Parathyroid adenoma (tissue), 2 donors: ENCODE data around the gene HSDL1.
"Not testable (repeated sequence)": the region's sequence is repeated elsewhere in the genome, so short reads cannot be mapped to it uniquely, and the experiment has no call there.

Source experiments
- H2AFZ ChIP-seq: fragments of 300-600 bp; sonication (generic); one replicate; pipeline ENCODE4 v1.7.0; 2017; ENCODE audit warnings: antibody characterized with exemption, mild to moderate bottlenecking
- H3K27ac ChIP-seq: fragments of 300-600 bp; sonication (generic); one replicate; pipeline ENCODE4 v1.7.0; 2017
- H3K27me3 ChIP-seq: fragments of 300-600 bp; sonication (generic); one replicate; pipeline ENCODE4 v1.7.0; 2017; ENCODE audit warnings: low read length; ENCODE audit not compliant: control insufficient read depth, insufficient read depth
- H3K36me3 ChIP-seq: fragments of 300-600 bp; sonication (generic); one replicate; pipeline ENCODE4 v1.7.0; 2017; ENCODE audit warnings: low read length; ENCODE audit not compliant: control insufficient read depth, insufficient read depth
- H3K4me1 ChIP-seq: fragments of 300-600 bp; sonication (generic); one replicate; pipeline ENCODE4 v1.7.0; 2017; ENCODE audit warnings: control low read depth
- H3K4me2 ChIP-seq: fragments of 300-600 bp; sonication (generic); one replicate; pipeline ENCODE4 v1.7.0; 2017; ENCODE audit warnings: low read length
- H3K4me3 ChIP-seq: fragments of 300-600 bp; sonication (generic); one replicate; pipeline ENCODE4 v1.7.0; 2017; ENCODE audit warnings: low read depth, low read length
- H3K79me2 ChIP-seq: fragments of 300-600 bp; sonication (generic); one replicate; pipeline ENCODE4 v1.7.0; 2017; ENCODE audit warnings: control low read depth
- H3K9ac ChIP-seq: fragments of 300-600 bp; sonication (generic); one replicate; pipeline ENCODE4 v1.7.0; 2017; ENCODE audit warnings: mild to moderate bottlenecking
- H3K9me3 ChIP-seq: fragments of 300-600 bp; sonication (generic); one replicate; pipeline ENCODE4 v1.7.0; 2017; ENCODE audit warnings: low read length; ENCODE audit not compliant: control insufficient read depth
- CTCF ChIP-seq: fragments of 300-600 bp; sonication (generic); IDR thresholded peaks from one replicate; pipeline ENCODE4 v1.7.0; 2017; ENCODE audit warnings: antibody characterized with exemption, mild to moderate bottlenecking
- donor health status: primary hyperparathyroidism.

The HSDL1 gene

DNA sequence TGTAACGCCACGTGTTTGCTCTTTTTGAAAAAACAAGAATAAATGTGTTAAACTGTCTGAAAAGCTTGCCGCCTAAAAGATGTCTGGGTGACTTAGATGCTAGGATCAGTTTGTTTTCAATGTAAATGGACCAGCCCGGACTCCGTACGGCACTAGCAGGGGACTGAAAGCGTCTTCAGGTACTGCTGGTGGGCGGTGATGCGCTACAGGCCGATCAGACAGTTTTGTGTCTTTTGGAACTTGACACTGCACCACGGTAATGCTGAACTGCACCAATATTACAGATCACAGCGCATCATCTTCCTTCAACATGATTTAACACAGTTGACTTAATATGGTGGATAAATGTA is 27.5 kb downstream of the HSDL1 start:
- Histone ChIP-seq H3K4me3 (peak overlapping the region; percentile 90), H3K9ac (peak overlapping the region; percentile 91), H3K36me3 (no peaks in the 10 kb centered on the region), H2AFZ (peak overlapping the region; percentile 98), H3K27ac (peak overlapping the region; percentile 81), H3K4me2 (peak overlapping the region; percentile 98), H3K79me2 (peaks cover 19% of the 10 kb centered on the region), H3K4me1 (no peaks in the 10 kb centered on the region), H3K9me3 (no peaks in the 10 kb centered on the region), H3K27me3 (no peaks in the 10 kb centered on the region)
- no peak for TF ChIP-seq CTCF

- Histone ChIP-seq H3K79me2 (peaks cover 22% of the 10 kb centered on the region), H3K27ac (peak within 1 kb of the TSS; percentile 81), H3K27me3 (no peaks in the 10 kb centered on the region), H3K4me2 (peak within 1 kb of the TSS; percentile 98), H2AFZ (peak within 1 kb of the TSS; percentile 98), H3K9me3 (no peaks in the 10 kb centered on the region), H3K4me1 (no peaks in the 10 kb centered on the region), H3K9ac (peak within 1 kb of the TSS; percentile 91), H3K4me3 (peak within 1 kb of the TSS; percentile 90), H3K36me3 (no peaks in the 10 kb centered on the region)
- TF ChIP-seq CTCF = no peak
Measured at GRCh38 chr16:84116720-84117493, 28.1 kb downstream of the HSDL1 start, which contains the start of gene MBTPS1. TSS of gene MBTPS1 (minus strand) at chr16:84116942. CDS start at chr16:84101783, 15,159 bp downstream.

GRCh38 chr16:84115919-84116719 is 28.9 kb downstream of the HSDL1 start:
- peak overlapping the region; percentile 98 for H3K4me2 ChIP-seq
- peak overlapping the region; percentile 81 for H3K27ac ChIP-seq
- no peaks in the 10 kb centered on the region for H3K4me1 ChIP-seq
- peaks cover 26% of the 10 kb centered on the region for H3K79me2 ChIP-seq
- TF ChIP-seq CTCF = peak; percentile 25
- H3K36me3 ChIP-seq = no peaks in the 10 kb centered on the region
- no peaks in the 10 kb centered on the region for H3K27me3 ChIP-seq
- H3K9me3 ChIP-seq = no peaks in the 10 kb centered on the region
- peak overlapping the region; percentile 90 for H3K4me3 ChIP-seq
- H3K9ac ChIP-seq = peak overlapping the region; percentile 91
- H2AFZ ChIP-seq = peak overlapping the region; percentile 98

- not testable (repeated sequence) for H3K9me3 ChIP-seq, H3K4me3 ChIP-seq, H3K27ac ChIP-seq, H3K4me1 ChIP-seq, H2AFZ ChIP-seq, H3K36me3 ChIP-seq, H3K9ac ChIP-seq, H3K27me3 ChIP-seq, H3K4me2 ChIP-seq
- peaks cover 62% of the 10 kb centered on the region for H3K79me2 ChIP-seq
Measured at GRCh38 chr16:84111949-84112348, 33.0 kb downstream of the HSDL1 start.

DNA sequence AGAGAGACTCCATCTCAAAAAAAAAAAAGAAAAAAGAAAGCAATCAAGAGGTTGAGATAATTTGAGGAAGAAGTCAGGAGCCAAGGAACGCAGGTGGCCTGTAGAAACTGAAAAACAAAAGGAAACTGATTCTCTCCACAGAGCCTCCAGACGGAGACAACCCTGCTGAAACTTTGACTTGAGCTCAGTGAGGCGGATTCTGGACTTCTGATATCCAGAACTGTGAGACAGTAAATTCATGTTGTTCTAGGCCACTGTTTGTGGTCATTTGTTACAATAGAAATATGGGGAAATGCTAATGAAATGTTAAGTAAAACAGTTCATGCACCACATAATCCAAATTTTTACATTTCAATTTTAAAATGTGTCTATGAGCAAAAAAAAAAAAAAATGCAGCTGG is 33.5 kb downstream of the HSDL1 start:
- TF ChIP-seq CTCF = no peak
- Histone ChIP-seq H3K27ac (no peak overlapping the region), H2AFZ (no peak overlapping the region), H3K4me3 (no peak overlapping the region), H3K9ac (no peak overlapping the region), H3K4me2 (no peak overlapping the region), H3K36me3 (no peaks in the 10 kb centered on the region), H3K79me2 (peaks cover 66% of the 10 kb centered on the region), H3K4me1 (peaks cover 1% of the 10 kb centered on the region), H3K9me3 (no peaks in the 10 kb centered on the region), H3K27me3 (no peaks in the 10 kb centered on the region)
